Fibroblast of upper back skin (primary cell): ENCODE data around the gene BRI3BP.
"Not testable (repeated sequence)": the region's sequence is repeated elsewhere in the genome, so short reads cannot be mapped to it uniquely, and the experiment has no call there.

ENCODE experiments used
- DNase-seq: peaks from one replicate; pipeline ENCODE4 v3.0.0-alpha.2; 2013

The BRI3BP gene

DNA sequence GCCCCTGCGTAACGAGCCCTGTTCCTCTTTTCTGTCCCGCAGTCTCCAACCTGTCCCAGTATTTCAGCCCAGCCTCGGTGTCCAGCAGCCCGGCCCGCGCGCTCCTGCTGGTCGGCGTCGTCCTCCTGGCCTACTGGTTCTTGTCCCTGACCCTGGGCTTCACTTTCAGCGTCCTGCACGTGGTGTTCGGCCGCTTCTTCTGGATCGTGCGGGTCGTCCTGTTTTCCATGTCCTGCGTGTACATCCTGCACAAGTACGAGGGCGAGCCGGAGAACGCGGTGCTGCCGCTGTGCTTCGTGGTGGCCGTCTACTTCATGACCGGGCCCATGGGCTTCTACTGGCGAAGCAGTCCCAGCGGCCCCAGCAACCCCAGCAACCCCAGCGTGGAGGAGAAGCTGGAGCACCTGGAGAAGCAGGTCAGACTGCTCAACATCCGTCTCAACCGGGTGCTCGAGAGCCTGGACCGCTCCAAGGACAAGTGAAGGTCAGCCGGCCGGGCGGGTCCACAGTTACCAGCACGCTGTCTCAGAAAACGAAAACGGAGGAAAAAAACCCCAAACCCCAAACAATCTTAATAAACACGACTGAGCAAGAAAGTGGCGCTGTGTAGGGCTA lies 31.6 kb downstream of the BRI3BP start:
- no peak for DNase-seq

DNA sequence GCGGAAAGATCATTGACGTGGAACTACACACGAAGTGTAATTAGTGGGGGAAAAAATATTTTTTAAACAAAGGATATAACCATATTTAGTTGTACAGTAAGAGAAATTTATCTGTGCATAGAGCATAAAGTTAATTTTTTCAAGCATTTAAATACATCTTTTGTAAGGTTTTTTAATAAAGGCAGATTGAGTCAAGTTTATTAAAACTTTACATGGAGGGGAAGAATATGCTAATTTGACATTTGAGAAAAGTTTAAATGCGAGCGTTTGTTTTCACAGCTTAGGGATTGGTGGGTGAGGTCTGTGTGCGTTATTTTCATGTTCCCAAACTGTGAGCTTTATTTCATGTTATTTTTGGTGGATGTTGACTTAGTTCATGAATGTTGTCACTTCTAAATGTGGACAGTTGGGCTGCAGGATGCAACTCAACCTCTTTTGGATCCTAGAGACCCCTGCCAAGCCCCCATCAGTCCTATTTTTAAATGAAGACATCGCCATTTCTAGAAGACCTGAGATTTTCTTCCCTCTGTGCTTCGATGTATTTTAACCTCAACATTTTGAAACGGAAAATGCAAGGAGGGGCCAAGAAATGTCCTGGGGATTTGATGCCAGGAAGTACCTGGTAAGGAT lies 32.3 kb downstream of the BRI3BP start:
- no peak for DNase-seq

DNA sequence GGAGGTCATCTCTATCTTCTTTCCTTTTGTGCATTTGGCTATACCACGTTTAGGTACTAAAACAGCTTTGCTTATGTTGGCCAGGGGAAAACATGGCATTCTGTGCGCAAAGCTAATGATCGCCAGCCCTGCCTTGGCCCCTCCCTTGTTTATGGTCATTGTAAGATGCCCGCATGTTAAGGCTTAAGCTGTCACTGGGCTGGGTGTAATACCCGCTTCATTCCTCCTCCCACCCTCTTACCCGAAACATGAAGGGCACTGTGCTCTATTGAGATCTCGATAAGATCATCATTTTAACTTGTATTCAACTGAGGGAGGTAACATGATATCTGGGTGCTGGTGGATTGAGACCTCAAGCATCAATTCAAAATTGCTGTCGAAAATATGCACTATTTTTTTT lies 34.7 kb downstream of the BRI3BP start:
- DNase-seq = no peak

DNA sequence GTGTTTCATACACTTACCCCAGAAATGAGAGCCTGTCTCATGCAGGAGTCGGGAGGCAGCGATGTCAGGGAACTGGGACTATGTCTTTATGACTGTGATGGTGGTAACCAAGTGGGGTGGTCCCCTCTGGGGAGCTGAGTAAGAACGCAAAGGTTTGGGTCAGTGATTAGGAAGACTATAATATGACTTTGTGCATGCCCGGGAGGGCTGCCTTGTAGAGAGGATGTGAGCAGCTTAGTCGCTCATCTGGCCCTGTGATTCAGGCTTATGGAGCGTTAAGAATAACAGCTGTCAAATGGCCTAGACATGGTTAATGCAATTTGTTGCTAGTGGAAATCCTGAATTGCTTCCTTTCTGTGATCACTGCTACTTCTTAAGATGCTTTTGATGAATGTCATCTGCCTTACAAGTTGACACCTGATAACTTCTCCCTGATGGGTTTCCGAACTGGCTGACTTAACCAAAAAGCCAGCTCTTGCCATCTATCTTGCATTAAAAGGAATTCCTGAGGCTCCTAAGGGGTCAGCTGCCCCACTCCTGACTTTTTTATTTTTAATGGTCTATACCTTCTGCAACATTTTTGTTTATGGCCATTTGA lies 36.4 kb downstream of the BRI3BP start:
- peak; percentile 40 for DNase-seq

DNA sequence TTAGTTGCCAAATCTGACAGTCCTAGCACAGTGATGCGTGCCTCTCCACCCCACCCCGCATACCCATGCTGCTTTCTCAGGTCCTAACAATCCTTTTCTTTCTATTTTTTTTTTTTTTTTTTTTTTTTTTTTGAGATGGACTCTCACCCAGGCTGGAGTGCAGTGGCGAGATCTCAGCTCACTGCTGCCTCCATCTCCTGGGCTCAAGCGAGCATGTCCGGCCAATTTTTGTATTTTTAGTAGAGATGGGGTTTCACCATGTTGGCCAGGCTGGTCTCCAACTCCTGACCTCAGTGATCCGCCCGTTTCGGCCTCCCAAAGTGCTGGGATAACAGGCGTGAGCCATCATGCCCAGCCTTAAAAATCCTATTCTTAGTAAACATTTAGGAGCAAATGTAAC lies 38.0 kb downstream of the BRI3BP start:
- DNase-seq = not testable (repeated sequence)

DNA sequence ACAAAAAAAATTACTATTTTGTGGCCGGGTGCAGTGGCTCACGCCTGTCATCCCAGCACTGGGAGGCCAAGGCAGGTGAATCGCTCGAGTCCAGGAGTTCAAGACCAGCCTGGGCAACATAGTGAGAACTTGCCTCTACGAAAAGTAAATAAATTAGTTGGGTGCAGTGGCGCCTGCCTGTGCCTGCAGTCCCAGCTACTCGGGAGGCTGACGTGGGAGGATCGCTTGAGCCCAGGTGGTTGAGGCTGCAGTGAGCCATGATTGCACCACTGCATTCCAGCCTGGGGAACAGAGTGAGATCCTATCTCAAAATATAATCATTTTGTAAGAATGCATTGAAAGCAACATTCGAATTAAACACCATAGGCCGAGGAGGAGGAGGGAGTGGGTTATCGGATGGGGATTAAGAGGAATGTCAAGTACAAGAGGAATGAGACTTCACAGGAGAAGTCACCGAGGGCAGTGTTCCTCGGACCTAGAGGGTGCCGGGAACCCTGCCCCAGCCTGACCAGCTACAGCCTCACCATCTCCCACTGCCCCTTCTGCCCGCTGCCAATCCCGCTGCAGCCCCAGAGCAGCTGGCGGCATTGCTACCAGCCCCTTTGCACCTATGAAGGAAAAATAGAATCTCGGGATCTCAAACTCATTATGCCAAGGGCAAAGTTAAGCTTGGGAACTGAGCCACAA lies 39.2 kb downstream of the BRI3BP start:
- DNase-seq = no peak

DNA sequence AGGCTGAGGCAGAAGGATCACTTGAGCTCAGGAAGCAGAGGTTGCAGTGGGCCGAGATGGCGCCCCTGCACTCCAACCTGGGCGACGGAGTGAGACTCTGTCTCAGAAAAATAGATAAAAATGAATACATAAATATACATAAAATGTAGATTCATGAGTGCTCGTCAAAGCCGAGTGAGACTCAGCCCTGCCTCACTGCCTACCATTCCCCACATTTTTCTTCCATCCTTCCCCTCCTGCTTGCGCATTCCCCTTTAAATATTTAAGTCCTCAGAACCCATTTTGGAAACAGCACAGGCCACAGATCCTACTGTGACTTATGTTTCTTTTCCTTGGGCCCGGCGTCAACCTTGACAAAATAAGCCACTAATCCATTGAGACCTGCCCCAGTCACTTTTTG lies 39.8 kb downstream of the BRI3BP start:
- no peak for DNase-seq

DNA sequence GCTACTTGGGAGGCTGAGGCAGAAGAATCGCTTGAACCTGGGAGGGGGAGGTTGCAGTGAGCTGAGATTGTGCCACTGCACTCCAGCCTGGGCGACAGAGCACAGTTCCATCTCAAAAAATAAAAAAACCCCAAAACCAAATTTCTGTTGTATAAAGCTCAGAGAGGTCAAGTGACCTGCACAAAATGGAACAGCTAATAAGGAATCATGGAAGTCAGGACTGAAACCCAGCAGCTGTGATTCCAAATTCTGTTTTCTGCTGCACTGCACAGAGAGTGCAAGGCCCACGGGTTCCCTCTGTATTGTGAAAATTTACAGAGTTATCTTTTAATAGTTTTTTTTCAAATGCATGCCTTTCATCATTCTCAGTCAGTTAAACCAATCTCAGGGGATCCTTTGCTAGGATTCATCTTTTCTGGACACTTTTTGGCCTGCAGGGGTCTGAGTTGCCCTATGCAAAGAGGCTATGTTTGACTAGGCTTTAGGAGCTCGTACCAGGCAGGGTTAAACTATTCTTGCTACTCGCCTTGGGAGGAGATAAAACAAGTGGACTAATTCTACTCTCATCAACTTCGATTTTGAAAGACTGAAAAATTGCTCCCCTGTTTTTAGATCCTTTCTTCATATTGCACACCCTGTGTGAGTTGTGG lies 45.7 kb downstream of the BRI3BP start:
- DNase-seq = no peak

DNA sequence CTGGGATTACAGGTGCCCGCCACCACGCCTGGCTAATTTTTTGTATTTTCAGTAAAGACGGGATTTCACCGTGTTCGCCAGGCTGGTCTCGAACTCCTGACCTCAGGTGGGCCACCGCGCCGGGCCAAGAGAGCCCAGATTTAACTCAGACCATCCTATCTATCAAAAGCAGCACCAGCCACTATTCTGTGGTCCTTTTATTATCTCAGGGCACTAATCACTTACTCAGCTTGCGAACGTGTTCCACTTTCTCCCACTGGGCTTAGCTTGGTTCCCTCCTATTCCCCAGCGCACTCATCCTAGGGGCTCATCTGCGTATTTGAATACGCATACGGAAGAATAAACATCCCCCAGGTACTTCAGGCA lies 55.6 kb downstream of the BRI3BP start:
- no peak for DNase-seq

DNA sequence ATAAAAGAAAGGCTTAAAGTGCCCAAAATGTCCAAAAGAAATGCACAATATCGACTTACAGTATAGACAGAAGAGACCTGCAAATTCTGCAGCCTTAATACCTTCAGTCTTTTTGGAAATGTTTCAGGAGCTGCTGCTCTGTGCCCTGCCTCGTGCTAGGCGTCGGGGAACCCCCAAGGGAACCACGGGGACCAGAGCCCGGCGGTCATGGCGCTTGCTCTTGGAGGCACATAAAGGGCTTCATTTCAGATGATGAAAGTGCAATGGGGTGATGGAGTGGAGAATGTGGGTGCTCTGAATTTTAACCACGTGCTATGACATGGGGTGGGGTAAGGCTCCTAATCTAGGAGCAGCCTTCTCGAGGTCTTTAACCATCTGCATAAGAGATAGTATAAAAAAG lies 57.0 kb downstream of the BRI3BP start:
- DNase-seq = no peak

DNA sequence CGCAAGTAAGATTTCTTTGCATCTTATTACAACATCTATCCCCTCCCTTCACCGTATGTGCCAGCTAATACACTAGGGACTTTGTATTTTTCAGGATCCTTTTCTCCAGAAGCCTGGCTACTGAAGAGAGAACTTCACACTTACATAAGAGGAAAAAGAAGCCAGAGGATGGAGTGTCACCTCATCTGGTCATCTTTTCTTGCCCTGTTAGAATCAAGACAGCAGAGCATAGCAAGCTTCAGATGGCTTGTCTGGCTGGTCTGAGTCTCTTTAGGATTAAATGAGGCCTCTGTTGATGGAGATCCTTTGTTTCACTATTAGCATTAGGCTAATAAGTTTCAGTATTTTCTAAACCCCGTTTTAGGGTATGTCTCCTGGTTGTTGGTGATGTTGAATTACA lies 57.4 kb downstream of the BRI3BP start:
- no peak for DNase-seq

DNA sequence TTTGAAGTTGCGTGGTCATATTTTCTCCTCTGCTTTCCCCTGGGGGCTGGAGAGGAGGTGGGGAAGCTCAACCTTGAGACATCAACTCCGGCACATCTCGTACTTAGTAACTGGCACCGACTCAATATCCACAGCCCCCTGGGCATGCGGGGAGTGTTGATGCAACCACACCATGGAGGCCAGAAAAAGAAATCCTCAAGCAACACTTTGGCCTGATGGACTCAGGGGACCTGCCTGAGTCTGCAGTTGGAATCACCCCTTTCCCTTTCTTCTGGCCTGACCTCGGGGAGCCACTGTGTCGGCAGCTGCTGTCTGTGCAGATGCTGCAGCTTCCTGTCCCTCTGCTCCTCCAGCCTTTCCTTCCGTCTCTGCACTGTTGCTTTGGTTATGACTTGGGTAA lies 60.4 kb downstream of the BRI3BP start:
- no peak for DNase-seq

DNA sequence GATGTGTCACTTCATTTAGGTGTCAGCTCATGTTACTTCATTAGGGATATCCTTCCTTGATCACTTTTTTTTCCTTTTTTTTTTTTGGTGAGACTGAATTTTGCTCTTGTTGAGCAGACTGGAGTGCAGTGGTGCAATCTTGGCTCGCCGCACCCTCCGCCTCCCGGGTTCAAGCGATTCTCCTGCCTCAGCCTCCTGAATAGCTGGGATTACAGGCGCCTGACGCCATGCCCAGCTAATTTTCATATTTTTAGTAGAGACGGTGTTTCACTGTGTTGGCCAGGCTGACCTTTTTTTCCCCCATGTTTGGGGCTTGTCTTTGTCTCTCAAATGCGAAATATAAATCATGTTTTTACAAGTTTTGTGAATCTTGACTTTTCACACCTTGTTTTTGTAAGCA lies 62.1 kb downstream of the BRI3BP start:
- DNase-seq = no peak

DNA sequence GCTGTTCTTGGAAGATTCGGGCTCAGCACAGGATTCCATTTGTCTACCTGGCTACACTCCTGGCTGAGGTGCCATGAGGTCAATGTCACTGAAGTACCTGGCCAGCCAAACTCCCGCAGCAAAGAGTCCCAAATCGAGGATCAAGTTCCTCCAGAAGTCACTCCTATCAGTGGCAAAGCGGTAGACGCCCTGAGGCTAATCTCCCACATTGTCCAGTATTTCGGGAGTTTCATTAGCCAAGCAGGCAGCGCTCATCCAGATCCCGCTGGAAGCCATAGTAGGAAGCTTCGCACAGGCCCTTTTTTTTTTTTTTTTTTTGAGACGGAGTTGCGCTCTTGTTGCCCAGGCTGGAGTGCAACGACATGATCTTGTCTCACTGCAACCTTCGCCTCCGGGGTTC lies 62.9 kb downstream of the BRI3BP start:
- no peak for DNase-seq

DNA sequence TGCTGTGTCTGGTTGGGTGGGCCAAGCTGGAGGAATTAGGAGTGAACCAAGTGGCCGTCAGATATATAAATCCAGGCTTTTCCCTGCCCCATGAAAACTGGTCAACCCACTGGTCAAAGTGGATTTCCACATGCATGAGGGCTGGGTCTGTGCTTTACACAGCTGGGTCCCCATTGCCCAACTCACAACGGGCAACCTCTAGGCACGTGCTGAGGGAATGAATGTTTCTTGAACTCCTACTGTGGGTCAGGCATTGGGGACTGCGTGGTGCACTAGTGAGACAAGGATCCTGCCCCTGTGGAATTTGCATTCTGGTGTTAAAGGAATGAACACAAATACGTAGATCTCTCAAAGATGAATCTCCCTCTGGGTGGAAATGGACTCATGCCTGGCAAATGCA lies 64.3 kb downstream of the BRI3BP start:
- no peak for DNase-seq

DNA sequence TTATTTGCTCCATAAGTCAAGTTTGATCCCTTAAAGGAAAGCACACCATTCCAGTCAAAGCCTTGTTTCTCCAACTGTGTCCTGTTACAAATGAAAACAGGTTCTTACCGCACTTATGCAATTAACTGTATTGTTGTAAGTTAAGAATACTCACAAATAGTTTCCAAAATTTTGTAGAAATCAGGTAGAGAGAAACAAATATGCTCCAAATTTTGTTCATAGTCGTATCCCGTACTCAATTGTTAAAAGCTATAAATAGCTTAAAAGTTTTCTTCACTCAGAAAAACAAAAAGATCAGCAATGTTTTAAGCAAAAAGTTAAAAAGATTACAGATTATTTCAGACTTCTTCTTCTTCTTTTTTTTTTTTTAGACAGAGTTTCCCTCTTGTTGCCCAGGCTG lies 67.8 kb downstream of the BRI3BP start:
- DNase-seq = no peak

DNA sequence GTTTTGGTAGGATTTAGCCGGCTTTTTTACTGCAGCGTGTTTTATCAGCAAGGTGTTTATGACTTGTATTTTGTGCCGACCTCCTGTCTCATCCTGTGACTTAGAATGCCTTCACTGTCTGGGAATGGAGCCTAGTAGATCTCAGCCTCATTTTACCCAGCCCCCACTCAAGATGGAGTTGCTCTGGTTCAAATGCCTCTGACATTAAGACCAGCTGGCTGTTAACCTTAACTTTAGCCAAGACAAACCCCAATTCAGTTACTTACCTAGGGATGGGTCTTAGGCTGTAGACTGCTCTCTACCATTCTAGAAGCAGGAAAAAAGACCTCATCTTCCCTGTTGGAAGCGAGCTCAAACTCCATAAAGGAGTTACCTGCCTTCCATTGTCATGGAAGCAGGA lies 70.1 kb downstream of the BRI3BP start:
- not testable (repeated sequence) for DNase-seq

DNA sequence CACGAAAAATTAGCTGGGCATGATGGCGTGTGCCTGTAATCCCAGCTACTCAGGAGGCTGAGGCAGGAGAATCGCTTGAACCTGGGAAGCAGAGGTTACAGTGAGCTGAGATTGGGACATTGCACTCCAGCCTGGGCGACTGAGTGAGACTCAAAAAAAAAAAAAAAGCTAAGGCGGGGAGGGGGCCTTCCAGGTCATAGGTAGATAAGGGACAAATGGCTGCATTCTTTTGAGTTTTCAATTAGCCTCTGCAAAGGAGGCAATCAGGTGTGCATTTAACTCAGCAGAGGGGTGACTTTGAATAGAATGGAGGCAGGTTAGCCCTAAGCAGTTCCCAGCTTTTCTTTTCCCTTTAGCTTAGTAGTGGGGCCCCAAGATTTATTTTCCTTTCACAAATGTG lies 71.0 kb downstream of the BRI3BP start:
- DNase-seq = no peak

DNA sequence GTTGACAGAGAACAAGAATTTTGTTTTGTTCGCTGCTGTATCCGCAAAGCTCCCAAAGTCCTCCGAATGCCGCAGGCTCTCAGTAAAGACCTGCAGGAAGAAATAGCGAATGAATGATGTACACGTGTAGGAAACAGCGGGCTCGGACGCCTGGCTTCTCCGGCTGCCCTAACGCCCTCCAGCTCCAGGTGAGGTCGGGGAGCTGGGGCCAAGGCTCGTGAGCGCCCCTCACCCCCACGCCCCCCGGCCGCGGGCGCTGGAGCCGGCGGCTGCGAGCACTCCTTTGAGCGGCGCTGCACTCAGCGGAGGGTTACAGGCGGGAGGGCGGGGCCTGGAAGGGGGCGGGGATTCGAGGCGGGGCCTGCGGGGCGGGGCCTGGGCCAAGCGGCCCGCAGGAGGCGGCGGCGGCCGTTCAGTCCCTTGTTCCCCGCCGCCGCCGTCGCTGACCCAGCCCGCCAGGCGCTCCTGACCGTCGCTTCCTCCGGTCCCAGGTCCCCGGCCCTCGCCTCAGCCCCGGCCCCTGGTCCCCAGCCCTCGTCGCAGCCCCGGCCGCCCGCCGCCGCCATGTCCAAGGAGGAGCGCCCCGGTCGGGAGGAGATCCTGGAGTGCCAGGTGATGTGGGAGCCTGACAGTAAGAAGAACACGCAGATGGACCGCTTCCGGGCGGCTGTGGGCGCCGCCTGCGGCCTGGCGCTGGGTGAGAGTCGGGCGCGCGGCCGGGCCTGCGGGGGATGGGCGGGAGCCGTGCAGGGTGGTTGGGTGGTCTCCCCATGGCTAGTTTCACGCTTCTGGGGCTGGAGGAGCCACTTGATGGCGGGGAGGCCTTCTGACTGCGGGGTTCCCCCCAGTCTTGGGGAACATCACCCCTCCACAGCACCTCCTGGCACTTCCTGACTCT lies 71.8 kb downstream of the BRI3BP start, which contains the start of gene AACS:
AACS (plus strand) TSS at position 415 of the 898 bp plus-strand sequence; CDS start at position 565, 150 bp downstream.
- DNase-seq = peak; percentile 64

DNA sequence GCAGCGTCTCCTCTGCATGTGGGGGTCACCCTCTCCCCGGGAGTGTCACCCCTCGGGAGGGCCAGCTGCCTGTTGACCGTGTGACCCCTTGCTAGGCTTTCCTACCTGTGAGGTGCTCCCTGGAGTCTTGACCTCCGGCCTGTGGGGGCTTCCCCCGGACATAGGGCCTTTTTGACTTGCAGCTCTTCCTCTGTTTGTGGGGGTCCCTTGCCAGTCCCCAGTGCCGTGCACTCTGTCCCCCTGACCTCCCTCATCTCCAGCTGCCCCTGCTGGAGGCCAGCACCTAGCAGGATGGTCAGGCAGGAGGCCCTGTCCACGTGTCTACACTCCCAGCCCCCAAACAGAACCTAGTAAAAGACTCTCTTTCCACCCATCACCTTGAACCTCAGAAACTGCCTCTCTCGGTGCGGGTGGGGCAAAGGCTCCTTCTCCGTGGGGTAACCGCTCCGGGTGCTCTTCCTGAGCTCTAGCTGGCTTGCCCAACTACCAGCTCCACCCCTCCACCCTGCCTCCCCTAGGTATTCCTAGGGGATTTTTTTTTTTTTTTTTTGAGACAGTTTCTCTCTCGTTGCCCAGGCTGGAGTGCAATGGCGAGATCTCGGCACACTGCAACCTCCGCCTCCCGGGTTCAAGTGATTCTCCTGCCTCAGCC lies 72.6 kb downstream of the BRI3BP start:
- DNase-seq = no peak

DNA sequence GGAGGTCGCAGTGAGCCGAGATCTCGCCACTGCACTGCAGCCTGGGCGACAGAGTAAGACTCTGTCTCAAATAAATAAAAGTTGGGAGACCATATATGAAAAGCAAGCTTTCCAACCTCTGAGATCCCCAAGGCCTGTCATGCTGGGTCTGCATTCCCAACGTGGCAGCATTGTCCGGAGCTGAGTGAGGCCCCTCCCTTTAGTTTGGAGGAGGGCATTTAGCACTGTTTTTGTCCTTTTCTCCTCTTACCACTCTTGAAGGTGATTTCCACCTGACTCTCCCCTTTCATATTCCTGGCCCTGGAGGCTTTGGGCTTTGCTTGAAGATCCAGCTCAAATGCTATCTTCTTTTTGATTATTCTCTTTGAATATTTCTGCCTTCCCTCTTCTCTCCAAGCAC lies 74.9 kb downstream of the BRI3BP start:
- DNase-seq = no peak

DNA sequence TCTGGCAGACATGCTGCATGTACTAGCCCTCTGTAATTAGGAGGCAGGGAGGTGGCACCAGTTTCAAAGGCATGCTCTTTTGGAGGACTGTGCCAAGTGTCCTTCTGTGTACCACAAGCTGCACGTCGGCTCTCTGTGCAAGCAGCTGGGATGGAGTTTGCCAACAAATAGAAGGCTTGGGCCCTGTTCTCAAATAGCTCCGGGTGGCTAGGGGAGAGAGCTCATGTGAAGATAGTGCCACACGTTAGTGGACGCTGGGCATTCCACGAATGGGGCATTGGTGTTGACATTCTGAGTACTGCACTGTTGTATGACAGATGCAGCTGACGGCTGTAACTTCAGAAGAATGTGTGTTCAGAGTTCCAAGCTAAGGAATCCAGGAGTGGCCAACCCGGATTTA lies 76.2 kb downstream of the BRI3BP start:
- no peak for DNase-seq
